GM23248 (cell line): Measurements from ENCODE around the gene RAD50. TPM values are rescaled to one million over a fixed set of nuclear protein-coding genes. Genes with fewer than 3 reads are reported as not detected.

Source experiments
- DNase-seq: peaks from one replicate; pipeline ENCODE4 v3.0.0-alpha.2; 2015
- H2AFZ ChIP-seq: fragments of 200-600 bp; sonication (generic); 2 replicates; pipeline ENCODE4 v1.6.1; 2016; ENCODE audit warnings: antibody characterized with exemption
- H3F3A ChIP-seq: fragments of 200-600 bp; sonication (generic); 2 replicates; pipeline ENCODE4 v1.6.1; 2016; ENCODE audit warnings: mild to moderate bottlenecking, antibody characterized with exemption, mixed run types; ENCODE audit not compliant: insufficient read depth
- H3K27ac ChIP-seq: fragments of 200-600 bp; sonication (generic); 2 replicates; pipeline ENCODE4 v1.5.1; 2016; ENCODE audit warnings: mild to moderate bottlenecking
- H3K27me3 ChIP-seq: fragments of 200-600 bp; sonication (generic); replicated peaks from 2 replicates; pipeline ENCODE4 v1.6.1; 2016; ENCODE audit warnings: mild to moderate bottlenecking; ENCODE audit not compliant: insufficient read depth
- H3K36me3 ChIP-seq: fragments of 200-600 bp; sonication (generic); 2 replicates; pipeline ENCODE4 v1.6.1; 2016; ENCODE audit warnings: low read depth, mild to moderate bottlenecking
- H3K4me1 ChIP-seq: fragments of 200-600 bp; sonication (generic); 2 replicates; pipeline ENCODE4 v1.6.1; 2016; ENCODE audit warnings: mild to moderate bottlenecking; ENCODE audit not compliant: insufficient read depth
- H3K4me2 ChIP-seq: fragments of 200-600 bp; sonication (generic); one replicate; pipeline ENCODE4 v1.6.1; 2016; ENCODE audit warnings: mild to moderate bottlenecking; ENCODE audit not compliant: unreplicated experiment
- H3K4me3 ChIP-seq: fragments of 200-600 bp; sonication (generic); 2 replicates; pipeline ENCODE4 v1.5.1; 2016; ENCODE audit warnings: mild to moderate bottlenecking
- H3K79me2 ChIP-seq: fragments of 200-600 bp; sonication (generic); 2 replicates; pipeline ENCODE4 v1.6.1; 2016; ENCODE audit warnings: mild to moderate bottlenecking; ENCODE audit not compliant: insufficient read depth
- H3K9ac ChIP-seq: fragments of 200-600 bp; sonication (generic); 2 replicates; pipeline ENCODE4 v1.6.1; 2016; ENCODE audit warnings: mild to moderate bottlenecking
- H3K9me2 ChIP-seq: fragments of 200-600 bp; sonication (generic); 2 replicates; pipeline ENCODE4 v1.6.1; 2016; ENCODE audit warnings: mixed run types, mild to moderate bottlenecking, moderate library complexity; ENCODE audit not compliant: insufficient read depth
- H3K9me3 ChIP-seq: fragments of 200-600 bp; sonication (generic); one replicate; pipeline ENCODE4 v1.6.1; 2017; ENCODE audit warnings: low read depth
- H4K20me1 ChIP-seq: fragments of 200-600 bp; sonication (generic); 2 replicates; pipeline ENCODE4 v1.6.0; 2016; ENCODE audit not compliant: insufficient read depth
- EZH2 ChIP-seq: fragments of 200-600 bp; sonication (generic); IDR thresholded peaks from 2 replicates; pipeline ENCODE4 v1.6.1; 2018; ENCODE audit warnings: antibody characterized with exemption, mild to moderate bottlenecking; ENCODE audit not compliant: insufficient read depth, poor library complexity, severe bottlenecking
- EZH2phosphoT487 ChIP-seq: fragments of 200-600 bp; sonication (generic); IDR thresholded peaks from 2 replicates; pipeline ENCODE4 v1.6.1; 2018; ENCODE audit warnings: antibody characterized with exemption, moderate library complexity, mild to moderate bottlenecking, low read depth; ENCODE audit not compliant: insufficient read depth
- WGBS, 2 experiments: methylation state at CpG; one replicate each; pipeline ENCODE4 v1.1.6; 2015 to 2017; ENCODE audit warnings: low lambda C conversion rate in 2 of 2, low coverage in 1 of 2; ENCODE audit errors: missing lambda C conversion rate in 2 of 2; 5-methylcytosine and 5-hydroxymethylcytosine counted together
- in situ Hi-C: fragments of 300-500 bp; cut with MboI; formaldehyde crosslinking; loops from 2 replicates; pipeline ENCODE4 v1.15.0; 2020
- polyA plus RNA-seq: library from polyadenylated mRNA; unstranded; fragments of >200 nt; fragmentation: Nextera tagmentation; extraction: Ambion mirVana; gene quantifications from 2 replicates; pipeline ENCODE4 v1.2.1, GENCODE V29; 2016
- total RNA-seq: library from RNA; depleted of rRNA; stranded (reverse); fragments of >200 nt; shearing (Covaris generic); gene quantifications from 2 replicates; pipeline ENCODE4 v1.2.3, GENCODE V29; 2014

Gene RAD50
- total and polyA plus RNA-seq, 2 experiments from 2014 or later, result 17.7 to 44.0 TPM

DNA sequence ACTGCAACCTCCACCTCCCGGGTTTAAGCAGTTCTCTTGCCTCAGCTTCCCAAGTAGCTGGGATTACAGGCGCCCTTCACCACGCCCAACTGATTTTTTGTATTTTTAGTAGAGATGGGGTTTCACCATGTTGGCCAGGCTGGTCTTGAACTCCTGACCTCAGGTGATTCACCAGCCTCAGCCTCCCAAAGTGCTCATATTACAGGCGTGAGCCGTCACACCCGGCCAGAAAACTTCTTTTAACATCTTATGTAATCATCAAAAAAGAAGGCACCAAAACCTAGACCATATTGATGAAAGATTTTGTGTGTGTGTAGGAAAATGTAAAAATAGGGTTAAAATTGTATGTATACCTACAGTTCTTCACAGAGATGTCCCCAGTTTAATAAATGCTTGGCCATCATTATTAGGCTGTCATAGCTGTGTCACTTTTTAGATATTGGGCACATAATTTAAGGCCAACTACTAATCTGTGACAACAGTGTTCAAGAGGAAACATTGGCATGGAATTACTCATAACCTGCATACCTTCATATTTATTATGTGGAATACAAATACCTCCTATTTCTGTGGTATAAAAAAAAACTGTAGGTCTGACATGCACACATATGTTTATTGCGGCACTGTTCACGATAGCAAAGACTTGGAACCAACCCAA is 44.4 kb downstream of the RAD50 start:
- Histone ChIP-seq H3K9me2 (no peaks in the 10 kb centered on the region), H3K79me2 (no peaks in the 10 kb centered on the region), H2AFZ (no peak overlapping the region), H3K27me3 (no peaks in the 10 kb centered on the region), H3K36me3 (peaks cover 51% of the 10 kb centered on the region), H3K27ac (no peak overlapping the region), H3K4me1 (0 out of 2 replicates have a peak, but pooled peaks cover 8% of the 10 kb centered on the region), H3F3A (no peaks in the 10 kb centered on the region), H3K4me3 (no peak overlapping the region), H3K9me3 (no peaks in the 10 kb centered on the region), H3K9ac (no peak overlapping the region), H4K20me1 (no peaks in the 10 kb centered on the region), H3K4me2 (no peak overlapping the region)
- TF ChIP-seq EZH2phosphoT487, result no peak
- no peak for TF ChIP-seq EZH2
- in situ Hi-C loops, result no loop called here
- peak; percentile 23 for DNase-seq
- 78 to 82% methylated on average over 8 of the region's 8 CpGs for whole genome bisulfite sequencing, 2 experiments

DNA sequence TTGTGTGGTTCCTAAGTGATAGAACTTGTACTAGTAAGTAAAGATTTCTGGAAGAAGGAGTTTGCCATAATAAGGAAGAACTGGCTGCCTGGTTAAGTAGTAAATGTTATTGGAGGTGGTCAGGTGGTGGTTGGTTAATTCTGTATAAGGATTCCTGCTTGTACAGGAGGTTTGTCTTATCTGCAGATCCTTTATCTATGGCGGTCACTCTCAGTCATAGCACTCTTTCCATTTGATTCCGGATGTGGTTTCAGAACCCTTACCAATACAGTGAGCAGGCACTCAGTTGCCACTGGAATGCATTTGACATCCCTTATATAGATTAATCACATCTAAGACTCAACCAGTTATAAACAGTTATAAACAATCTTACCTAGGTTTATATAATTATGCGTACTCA is 50.3 kb downstream of the RAD50 start:
- H3K4me1 ChIP-seq, result no peaks in the 10 kb centered on the region
- no peaks in the 10 kb centered on the region for H3F3A ChIP-seq
- no peak for DNase-seq
- no peaks in the 10 kb centered on the region for H3K79me2 ChIP-seq
- H3K4me2 ChIP-seq, result no peak overlapping the region
- no peak overlapping the region for H3K9ac ChIP-seq
- in situ Hi-C loops, result no loop called here
- no peaks in the 10 kb centered on the region for H3K9me3 ChIP-seq
- no peak overlapping the region for H3K27ac ChIP-seq
- H4K20me1 ChIP-seq, result no peaks in the 10 kb centered on the region
- no peaks in the 10 kb centered on the region for H3K27me3 ChIP-seq
- H2AFZ ChIP-seq, result no peak overlapping the region
- TF ChIP-seq EZH2, result no peak
- TF ChIP-seq EZH2phosphoT487, result no peak
- 96 to 97% methylated on average over 3 of the region's 3 CpGs for WGBS, 2 experiments
- peaks cover 58% of the 10 kb centered on the region for H3K36me3 ChIP-seq
- no peak overlapping the region for H3K4me3 ChIP-seq
- H3K9me2 ChIP-seq, result no peaks in the 10 kb centered on the region

- Histone ChIP-seq H3K9me3 (no peaks in the 10 kb centered on the region), H2AFZ (no peak overlapping the region), H3K4me1 (no peaks in the 10 kb centered on the region), H4K20me1 (no peaks in the 10 kb centered on the region), H3K4me2 (no peak overlapping the region), H3K79me2 (no peaks in the 10 kb centered on the region), H3K9ac (no peak overlapping the region), H3K27me3 (no peaks in the 10 kb centered on the region), H3K4me3 (no peak overlapping the region), H3K9me2 (no peaks in the 10 kb centered on the region), H3F3A (no peaks in the 10 kb centered on the region), H3K27ac (no peak overlapping the region), H3K36me3 (peaks cover 57% of the 10 kb centered on the region)
- DNase-seq, result no peak
- in situ Hi-C loops, result no loop called here
- 96 to 97% methylated on average over 5 of the region's 5 CpGs for WGBS, 2 experiments
- TF ChIP-seq EZH2phosphoT487, result no peak
Measured at GRCh38 chr5:132608107-132608506, 51.3 kb downstream of the RAD50 start.

DNA sequence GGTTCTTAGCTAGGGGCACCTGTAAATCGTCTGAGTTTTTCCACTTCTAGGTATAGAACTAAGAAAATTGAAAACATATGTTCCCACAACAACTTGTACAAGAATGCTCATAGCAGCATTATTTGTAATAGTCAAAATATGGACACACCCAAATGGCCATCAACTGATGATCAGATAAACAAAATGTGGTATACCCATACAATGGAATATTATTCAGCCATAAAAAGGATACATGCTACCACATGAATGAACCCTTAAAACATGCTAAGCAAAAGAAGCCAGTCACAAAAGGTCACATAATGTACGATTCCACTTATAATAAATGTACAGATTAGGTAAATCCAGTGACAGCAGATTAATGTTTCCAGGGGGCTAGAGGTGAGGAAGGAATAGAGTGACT is 55.2 kb downstream of the RAD50 start:
- Histone ChIP-seq H3K4me2 (no peak overlapping the region), H2AFZ (no peak overlapping the region), H3K4me1 (no peaks in the 10 kb centered on the region), H3K36me3 (peaks cover 36% of the 10 kb centered on the region), H3K9me3 (no peaks in the 10 kb centered on the region), H3K9me2 (no peaks in the 10 kb centered on the region), H3K9ac (no peak overlapping the region), H3F3A (no peaks in the 10 kb centered on the region), H3K27ac (no peak overlapping the region), H3K27me3 (no peaks in the 10 kb centered on the region), H3K79me2 (no peaks in the 10 kb centered on the region), H3K4me3 (no peak overlapping the region), H4K20me1 (no peaks in the 10 kb centered on the region)
- 49 to 52% methylated on average over 2 of the region's 2 CpGs for WGBS, 2 experiments
- in situ Hi-C loops, result no loop called here
- TF ChIP-seq EZH2phosphoT487 (no peak), EZH2 (no peak)
- no peak for DNase-seq

DNA sequence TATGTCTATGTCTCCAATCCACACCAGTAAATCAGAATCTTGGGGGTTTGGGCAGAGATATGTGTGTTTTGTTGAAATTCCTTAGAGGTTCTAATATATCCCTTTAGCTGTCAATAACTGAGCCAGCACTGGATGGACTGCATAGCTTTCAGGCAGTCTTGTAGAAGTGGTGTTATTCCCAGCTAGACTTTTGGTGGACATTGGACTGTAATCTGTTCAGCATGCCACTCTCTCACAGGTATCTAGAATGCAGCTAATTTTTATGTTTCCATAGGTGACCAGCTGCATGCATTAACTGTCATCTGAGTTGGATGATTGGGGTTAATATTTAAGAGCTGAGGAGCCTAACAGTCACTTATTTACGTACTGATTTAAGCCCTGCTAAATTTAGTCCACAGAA is 56.1 kb downstream of the RAD50 start:
- 92 to 100% methylated on average over 1 of the region's 1 CpG for WGBS, 2 experiments

More for the DNA sequence above, 56.1 kb downstream of the RAD50 start:
- no peaks in the 10 kb centered on the region for H3F3A ChIP-seq
- H2AFZ ChIP-seq, result no peak overlapping the region
- H3K4me3 ChIP-seq, result no peak overlapping the region
- H3K9me2 ChIP-seq, result no peaks in the 10 kb centered on the region
- H3K4me2 ChIP-seq, result no peak overlapping the region
- no peak overlapping the region for H3K9ac ChIP-seq
- H4K20me1 ChIP-seq, result no peaks in the 10 kb centered on the region
- no peaks in the 10 kb centered on the region for H3K9me3 ChIP-seq
- no peak for DNase-seq
- peaks cover 38% of the 10 kb centered on the region for H3K36me3 ChIP-seq
- H3K27me3 ChIP-seq, result no peaks in the 10 kb centered on the region
- TF ChIP-seq EZH2 (no peak), EZH2phosphoT487 (no peak)
- no peaks in the 10 kb centered on the region for H3K4me1 ChIP-seq
- H3K27ac ChIP-seq, result no peak overlapping the region
- no peaks in the 10 kb centered on the region for H3K79me2 ChIP-seq
- in situ Hi-C loops, result no loop called here
